Measurements from ENCODE around the gene PMFBP1. TPM values are rescaled to one million over a fixed set of nuclear protein-coding genes. Genes with fewer than 3 reads are reported as not detected.
A peak's percentile ranks its signal among the peaks of the same experiment; 100 is the strongest.

The PMFBP1 gene
- total and polyA plus RNA-seq, 12 donors = 0.15 to 2.4 (median 0.55) TPM

DNA sequence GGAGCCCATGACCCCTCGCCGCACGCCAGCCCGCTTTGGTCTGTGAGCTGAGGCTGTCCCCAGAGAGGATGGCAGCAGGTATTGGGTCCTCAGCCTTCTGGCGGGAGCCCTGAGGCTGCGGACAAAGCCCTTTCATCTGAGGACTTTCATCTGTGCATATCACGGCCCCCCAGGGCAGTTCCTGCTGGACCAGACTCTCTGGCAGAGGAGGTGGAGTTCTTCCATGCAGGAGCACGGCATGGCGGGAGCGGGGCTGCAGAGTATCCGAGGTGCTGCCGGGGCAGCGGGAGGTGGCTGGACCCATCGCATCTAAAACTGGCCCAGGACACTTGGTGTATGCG, 59.5 kb downstream of the PMFBP1 start:
- H3K27me3 ChIP-seq = no peaks in the 10 kb centered on the region
- intact Hi-C loops (cut with DNase I) = no loop called here
- WGBS, 4 donors = 92 to 99% (median 97%) methylated on average over 13 to 15 of the region's 15 CpGs
- no peak overlapping the region for H3K27ac ChIP-seq
- peaks cover 0 to 8% of the 10 kb centered on the region in 2 donors for H3K4me1 ChIP-seq (replicated peaks in 1 of 2)
- TF ChIP-seq POLR2A (IDR thresholded peaks at IDR 0.05) = no peak
- TF ChIP-seq, protein P1, sequence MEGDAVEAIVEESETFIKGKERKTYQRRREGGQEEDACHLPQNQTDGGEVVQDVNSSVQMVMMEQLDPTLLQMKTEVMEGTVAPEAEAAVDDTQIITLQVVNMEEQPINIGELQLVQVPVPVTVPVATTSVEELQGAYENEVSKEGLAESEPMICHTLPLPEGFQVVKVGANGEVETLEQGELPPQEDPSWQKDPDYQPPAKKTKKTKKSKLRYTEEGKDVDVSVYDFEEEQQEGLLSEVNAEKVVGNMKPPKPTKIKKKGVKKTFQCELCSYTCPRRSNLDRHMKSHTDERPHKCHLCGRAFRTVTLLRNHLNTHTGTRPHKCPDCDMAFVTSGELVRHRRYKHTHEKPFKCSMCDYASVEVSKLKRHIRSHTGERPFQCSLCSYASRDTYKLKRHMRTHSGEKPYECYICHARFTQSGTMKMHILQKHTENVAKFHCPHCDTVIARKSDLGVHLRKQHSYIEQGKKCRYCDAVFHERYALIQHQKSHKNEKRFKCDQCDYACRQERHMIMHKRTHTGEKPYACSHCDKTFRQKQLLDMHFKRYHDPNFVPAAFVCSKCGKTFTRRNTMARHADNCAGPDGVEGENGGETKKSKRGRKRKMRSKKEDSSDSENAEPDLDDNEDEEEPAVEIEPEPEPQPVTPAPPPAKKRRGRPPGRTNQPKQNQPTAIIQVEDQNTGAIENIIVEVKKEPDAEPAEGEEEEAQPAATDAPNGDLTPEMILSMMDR (IDR thresholded peaks at IDR 0.05) = no peak
- peak in 1 of 7 donors; percentile 44 for DNase-seq
- no peak overlapping the region for H3K4me3 ChIP-seq
- no peaks in the 10 kb centered on the region for H3K9me3 ChIP-seq (replicated peaks in 1 of 3)
- H3K36me3 ChIP-seq (replicated peaks in 1 of 2) = peaks cover 0 to 56% of the 10 kb centered on the region in 2 donors

DNA sequence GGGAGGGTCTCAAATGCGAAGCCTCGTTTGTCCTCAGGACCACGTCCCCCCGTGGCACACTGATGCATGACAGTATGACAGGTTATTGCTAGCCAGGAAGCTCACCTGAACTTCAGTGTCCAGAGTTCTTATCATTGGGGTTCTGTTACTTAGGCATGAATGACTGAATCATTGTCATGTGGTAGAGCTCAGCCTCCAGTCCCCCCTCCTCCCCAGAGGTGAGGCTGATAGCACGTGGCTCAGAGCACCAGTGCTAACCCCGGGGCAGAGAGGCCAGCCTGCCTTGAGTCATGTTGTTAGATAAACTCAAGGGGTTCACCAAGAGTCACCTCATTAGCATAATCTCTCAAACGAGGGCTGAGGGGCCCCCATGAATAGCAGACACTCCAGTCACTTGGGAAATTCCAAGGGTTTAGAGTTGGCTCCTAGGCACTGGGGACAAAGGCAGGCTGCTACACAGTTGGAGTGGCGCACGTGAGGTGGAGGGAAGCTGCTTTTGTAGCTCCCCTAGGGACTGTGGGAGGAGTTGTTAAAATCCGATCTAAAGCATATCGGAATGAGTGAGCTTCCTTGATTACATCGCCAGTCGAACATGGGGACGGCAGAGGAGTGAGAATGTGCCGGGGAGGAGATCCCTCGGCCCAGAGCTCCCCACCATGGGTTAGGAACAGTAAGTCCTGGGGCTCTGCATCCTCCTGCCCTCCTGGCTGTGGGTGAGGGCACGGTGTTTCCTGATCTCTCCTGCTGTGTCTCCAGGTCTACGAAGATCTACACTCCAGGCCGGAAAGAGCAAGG, 60.1 kb downstream of the PMFBP1 start:
- DNase-seq = peak in 1 of 7 donors; percentile 43
- Histone ChIP-seq H3K27ac (no peak overlapping the region), H3K4me1 (replicated peaks in 1 of 2) (peaks cover 0 to 8% of the 10 kb centered on the region in 2 donors), H3K27me3 (no peaks in the 10 kb centered on the region), H3K9me3 (replicated peaks in 1 of 3) (no peaks in the 10 kb centered on the region), H3K36me3 (replicated peaks in 1 of 2) (peaks cover 0 to 62% of the 10 kb centered on the region in 2 donors), H3K4me3 (no peak overlapping the region)
- intact Hi-C loops (cut with DNase I) = no loop called here
- TF ChIP-seq, protein P1 (IDR thresholded peaks at IDR 0.05) = no peak
- no peak for TF ChIP-seq POLR2A (IDR thresholded peaks at IDR 0.05)
- 85 to 94% (median 88%) methylated on average over 16 to 19 of the region's 19 CpGs for WGBS, 4 donors

DNA sequence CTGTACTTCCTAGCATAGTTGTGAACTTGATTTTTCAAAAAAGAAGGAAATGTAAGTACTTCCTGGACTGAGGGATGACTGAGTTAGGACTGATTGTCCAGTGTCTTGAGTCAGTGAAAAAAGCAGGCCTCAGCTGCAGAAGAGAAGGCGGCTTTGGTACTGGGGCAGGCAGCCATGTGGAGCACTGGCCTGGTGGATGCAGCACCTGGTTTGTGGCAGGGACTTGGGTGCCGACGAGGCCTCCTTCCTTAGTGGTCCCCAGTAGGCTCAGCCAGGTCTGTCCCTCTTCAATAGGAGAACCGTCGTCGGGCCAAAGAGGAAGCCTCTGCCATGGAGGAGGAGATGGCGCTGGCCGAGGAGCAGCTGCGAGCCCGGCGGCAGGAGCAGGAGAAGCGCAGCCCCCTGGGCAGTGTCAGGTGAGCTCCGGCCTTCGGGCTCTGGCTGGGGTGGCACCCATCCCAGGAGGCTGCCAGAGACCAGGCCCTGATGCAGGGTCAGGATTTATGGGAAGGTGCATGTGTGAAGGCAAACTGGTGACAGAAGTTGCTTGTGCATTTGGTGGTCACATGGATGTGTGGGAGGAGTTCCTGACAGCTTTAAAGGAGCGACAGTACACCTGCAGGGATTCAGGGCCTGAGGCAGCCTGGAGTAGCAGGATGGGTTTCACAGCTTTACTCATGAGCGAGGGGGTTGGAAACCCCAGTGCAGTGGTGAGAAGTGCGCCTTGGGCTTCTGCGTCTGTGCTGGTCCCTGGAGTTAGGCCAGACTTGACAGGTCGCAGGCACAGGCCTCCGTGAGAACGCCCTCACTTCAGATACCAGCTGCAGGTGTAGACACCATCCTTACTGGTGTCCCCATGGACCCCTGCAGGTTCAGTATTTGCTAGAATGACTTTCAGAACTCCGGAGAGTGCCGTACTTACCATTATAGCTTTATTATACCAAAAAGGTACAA, 61.0 kb downstream of the PMFBP1 start:
- peak in 1 of 7 donors; percentile 49 for DNase-seq
- 92 to 99% (median 97%) methylated on average over 11 to 23 of the region's 23 CpGs for WGBS, 4 donors
- Histone ChIP-seq H3K27me3 (no peaks in the 10 kb centered on the region), H3K27ac (no peak overlapping the region), H3K4me1 (replicated peaks in 1 of 2) (peaks cover 0 to 8% of the 10 kb centered on the region in 2 donors), H3K9me3 (replicated peaks in 1 of 3) (no peaks in the 10 kb centered on the region), H3K4me3 (no peak overlapping the region), H3K36me3 (replicated peaks in 1 of 2) (peaks cover 0 to 71% of the 10 kb centered on the region in 2 donors)
- intact Hi-C loops (cut with DNase I) = no loop called here
- no peak for TF ChIP-seq POLR2A (IDR thresholded peaks at IDR 0.05)
- TF ChIP-seq, protein P1 (IDR thresholded peaks at IDR 0.05) = no peak

DNA sequence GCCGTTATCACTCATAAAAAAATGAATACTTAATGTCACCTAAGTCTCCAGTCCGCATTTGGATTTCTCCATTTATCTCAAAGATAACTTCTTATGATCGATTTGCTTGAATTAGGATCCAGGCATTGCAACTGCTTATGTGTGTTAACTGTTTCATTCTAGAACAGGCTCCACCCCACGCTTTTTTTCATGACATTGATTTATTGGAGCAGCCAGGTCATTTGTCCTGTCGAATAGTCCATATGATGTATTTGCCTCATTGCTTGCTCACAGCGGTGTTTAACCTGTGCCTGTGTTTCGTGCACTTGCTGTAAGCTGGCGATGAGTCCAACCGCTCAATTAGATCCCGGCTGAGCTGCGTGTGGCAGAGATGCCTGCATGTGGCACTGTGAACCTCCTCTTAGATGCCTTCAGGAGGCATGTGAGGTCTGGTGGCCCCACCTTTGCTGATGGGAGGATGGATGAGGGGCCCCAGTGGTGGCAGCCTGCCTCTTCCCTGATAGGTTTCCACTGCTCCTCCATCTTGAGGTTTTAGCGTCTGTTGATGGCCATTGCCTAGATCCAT, 61.9 kb downstream of the PMFBP1 start:
- Histone ChIP-seq H3K4me1 (replicated peaks in 1 of 2) (peaks cover 0 to 8% of the 10 kb centered on the region in 2 donors), H3K36me3 (replicated peaks in 1 of 2) (peaks cover 0 to 80% of the 10 kb centered on the region in 2 donors), H3K27ac (no peak overlapping the region), H3K4me3 (no peak overlapping the region), H3K9me3 (replicated peaks in 1 of 3) (no peaks in the 10 kb centered on the region), H3K27me3 (no peaks in the 10 kb centered on the region)
- WGBS, 4 donors = 87 to 91% (median 89%) methylated on average over 12 of the region's 12 CpGs
- TF ChIP-seq, protein P1 (IDR thresholded peaks at IDR 0.05) = no peak
- TF ChIP-seq POLR2A (IDR thresholded peaks at IDR 0.05) = no peak
- intact Hi-C loops (cut with DNase I) = no loop called here
- peak in 1 of 7 donors; percentile 25 for DNase-seq

Measured in adrenal gland (tissue), 12 donors.